ENCODE data around the gene HSPA13. TPM values are rescaled to one million over a fixed set of nuclear protein-coding genes. Genes with fewer than 3 reads are reported as not detected.

The HSPA13 gene
- total RNA-seq, 2 donors from 2014 or later = 15.3 to 22.5 TPM

GRCh38 chr21:14325595-14325994 is 57.4 kb downstream of the HSPA13 start:
- TF ChIP-seq POLR2A (IDR thresholded peaks at IDR 0.05) (no peak), POLR2AphosphoS5 (IDR thresholded peaks at IDR 0.05) (no peak), CTCF (IDR thresholded peaks at IDR 0.05) (no peak)
- no peak overlapping the region for H3K4me3 ChIP-seq
- intact Hi-C loops (cut with DNase I) = no loop called here
- H3K9me3 ChIP-seq = no peaks in the 10 kb centered on the region
- no peaks in the 10 kb centered on the region for H3K36me3 ChIP-seq
- no peak for DNase-seq (ENCODE audit: low spot score)
- 84% methylated on average over 2 of the region's 2 CpGs for WGBS
- H3K27ac ChIP-seq = no peak overlapping the region
- H3K4me1 ChIP-seq (replicated peaks) = no peaks in the 10 kb centered on the region
- H3K27me3 ChIP-seq (replicated peaks; ENCODE audit: insufficient read depth) = no peaks in the 10 kb centered on the region

Other genes with a start within 250 kb of the HSPA13 start
- under 1 TPM in 1 of 2 donors, not detected in 1; 0.40 TPM for gene LIPI, start 172.2 kb downstream of the HSPA13 start, total RNA-seq
- gene RBM11, start 167.0 kb downstream of the HSPA13 start, total RNA-seq = 1 to 10 TPM; 4.1 to 5.7 TPM
- gene SAMSN1, start 163.2 kb upstream of the HSPA13 start, total RNA-seq = 1 to 10 TPM; 1.1 TPM

Data from prostate gland (tissue), 2 donors.